ENCODE results near the gene DENND5B.
"Not testable (repeated sequence)": the region's sequence is repeated elsewhere in the genome, so short reads cannot be mapped to it uniquely, and the experiment has no call there.

DENND5B gene

GRCh38 chr12:31589904-31590641 lies 863 bp downstream of the DENND5B start:
- DNase-seq: no peak

DNA sequence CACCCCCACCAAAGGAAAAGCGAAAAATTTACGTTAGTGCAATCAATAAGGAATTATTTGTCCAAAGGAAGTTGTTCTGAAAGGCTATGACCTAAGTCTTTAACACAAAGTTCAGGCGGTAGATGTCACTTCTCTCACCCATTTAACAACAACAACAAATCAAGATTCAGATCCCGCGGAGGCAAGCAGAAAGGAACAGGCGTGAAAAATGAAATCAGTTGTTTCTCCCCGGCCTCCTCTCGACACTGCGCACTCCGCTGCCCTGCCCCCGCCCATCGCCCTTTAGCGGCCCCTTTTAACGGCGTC lies 1.4 kb downstream of the DENND5B start:
- DNase-seq: no peak

GRCh38 chr12:31588976-31589375 lies 2.0 kb downstream of the DENND5B start:
- DNase-seq: no peak

- DNase-seq: no peak
Observed at GRCh38 chr12:31586728-31587127, 4.2 kb downstream of the DENND5B start.

DNA sequence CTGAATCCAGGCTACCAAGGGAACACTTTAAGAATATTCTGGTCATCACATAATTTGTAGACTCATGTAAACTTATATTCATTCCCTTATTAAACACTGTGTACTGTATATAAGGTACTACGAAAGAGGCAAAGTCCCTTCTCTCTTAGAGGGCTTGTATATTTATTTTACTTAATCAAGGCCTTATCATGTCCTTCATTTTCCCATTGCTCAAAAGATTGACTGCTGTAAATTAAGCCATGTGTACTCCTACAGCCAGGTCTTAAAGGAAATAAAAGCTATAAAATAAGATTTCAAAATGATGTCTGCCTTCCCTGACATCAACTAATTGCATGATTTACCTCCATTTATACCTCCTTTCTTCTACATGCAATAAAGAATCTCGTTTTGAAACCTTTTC lies 5.0 kb downstream of the DENND5B start:
- no peak for DNase-seq

GRCh38 chr12:31585271-31585670 lies 5.7 kb downstream of the DENND5B start:
- no peak for DNase-seq

DNA sequence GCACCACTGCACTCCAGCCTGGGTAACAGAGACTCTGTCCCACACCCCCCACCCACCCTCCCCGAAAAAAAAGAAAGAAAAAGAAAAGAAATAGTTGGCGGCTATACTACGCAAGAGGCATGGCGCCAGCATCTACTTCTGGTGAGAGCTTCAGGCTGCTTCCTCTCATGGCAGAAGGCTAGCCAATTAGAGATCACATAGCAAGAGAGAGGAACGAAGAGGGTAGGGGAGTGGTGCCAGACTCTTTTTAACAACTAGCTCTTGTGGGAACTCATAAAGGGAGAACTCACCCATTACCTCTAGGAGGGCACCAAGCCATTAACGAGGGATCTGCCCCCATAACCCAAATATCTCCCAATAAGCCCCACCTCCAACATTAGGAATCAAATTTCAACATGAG lies 6.2 kb downstream of the DENND5B start:
- DNase-seq: no peak

DNA sequence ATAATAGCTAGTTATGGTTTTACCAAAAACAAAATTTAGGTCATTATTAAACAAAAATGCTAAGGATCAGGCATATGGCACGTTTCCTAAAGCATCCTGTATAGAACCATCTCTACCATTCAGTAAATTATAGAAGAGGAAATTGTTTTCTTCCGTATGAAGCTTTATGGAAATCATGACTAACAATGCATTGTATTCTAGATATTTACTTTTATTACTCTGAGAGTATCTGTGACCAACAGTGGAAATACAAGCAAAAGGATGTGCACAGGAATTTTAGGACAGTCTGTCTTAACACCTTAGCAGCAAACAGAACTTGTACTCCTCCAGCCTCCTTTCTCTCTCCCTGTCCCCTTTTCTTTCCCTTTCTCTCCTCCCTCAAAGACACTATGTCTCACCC lies 7.1 kb downstream of the DENND5B start:
- no peak for DNase-seq

DNA sequence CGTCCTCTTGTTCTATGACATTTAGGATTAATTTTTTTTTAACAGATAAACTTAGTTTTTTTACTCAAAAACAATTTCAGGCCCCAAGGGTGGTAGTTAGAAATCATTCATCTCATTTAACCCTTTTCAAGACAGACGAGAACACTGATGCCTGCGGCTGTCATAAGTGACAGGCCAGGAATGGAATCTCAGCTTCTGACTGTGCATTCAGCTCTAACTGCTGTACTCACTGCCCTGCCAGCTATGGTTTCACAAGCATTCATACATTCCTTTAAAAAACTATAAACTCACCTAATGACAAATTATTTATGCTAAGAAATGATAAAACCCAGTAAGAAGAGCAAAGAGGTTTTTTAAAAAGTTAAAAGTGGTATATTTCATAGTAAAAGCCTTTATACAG lies 8.8 kb downstream of the DENND5B start:
- DNase-seq: no peak

DNA sequence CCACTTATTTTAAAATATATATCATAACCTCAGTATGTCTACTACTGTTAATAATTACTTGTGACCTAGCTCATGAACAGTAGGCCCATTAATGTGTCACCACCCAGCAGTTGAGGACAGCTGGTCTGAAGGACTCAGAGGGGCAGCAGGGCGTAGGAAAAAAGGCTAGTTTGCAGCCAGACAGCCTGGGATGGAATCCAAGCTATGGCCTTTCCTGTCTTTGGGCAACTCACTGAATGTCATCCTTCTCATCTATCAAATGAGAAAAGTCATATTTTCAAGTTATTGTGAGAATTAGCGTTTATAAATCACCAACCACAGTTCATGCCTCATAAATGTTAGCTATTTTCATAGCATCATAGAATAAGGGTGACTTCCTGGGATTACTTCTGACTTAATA lies 12.3 kb downstream of the DENND5B start:
- DNase-seq: no peak

DNA sequence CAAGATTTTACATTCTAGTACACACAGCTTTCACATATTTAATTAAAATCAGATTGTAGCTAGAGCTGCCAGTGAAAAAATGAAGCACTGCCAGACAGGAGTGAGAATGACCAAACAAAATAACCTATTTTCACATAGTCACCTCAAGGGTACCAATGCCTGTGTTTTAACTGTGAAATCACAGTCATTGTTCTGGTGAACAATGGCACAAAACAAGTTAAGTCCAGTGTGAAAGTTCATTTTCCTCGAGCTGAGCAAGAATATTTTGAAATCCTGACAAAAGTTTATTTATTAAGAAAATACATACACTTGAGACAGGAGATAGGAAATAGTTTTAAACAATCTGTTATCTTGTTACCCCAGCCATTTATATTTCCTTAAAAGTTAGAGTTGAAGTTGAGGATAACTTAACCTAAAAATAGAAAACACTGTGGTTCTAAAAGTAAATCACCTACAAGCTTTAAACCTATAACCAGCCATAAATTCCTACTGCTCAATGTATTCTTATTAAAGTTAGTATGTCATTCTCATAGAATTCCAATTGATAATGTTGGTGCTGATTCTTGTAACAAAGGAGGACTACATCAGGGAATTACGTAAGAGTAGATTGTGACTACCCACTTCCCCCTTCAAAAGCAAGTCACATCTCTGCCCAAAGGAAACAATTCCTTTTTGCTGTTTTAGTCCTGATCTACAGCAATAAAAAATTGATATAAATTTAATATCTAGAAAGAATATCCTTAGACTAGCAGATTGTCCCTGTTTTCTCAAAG lies 15.9 kb downstream of the DENND5B start:
- no peak for DNase-seq

GRCh38 chr12:31574367-31574766 lies 16.6 kb downstream of the DENND5B start:
- not testable (repeated sequence) for DNase-seq

DNA sequence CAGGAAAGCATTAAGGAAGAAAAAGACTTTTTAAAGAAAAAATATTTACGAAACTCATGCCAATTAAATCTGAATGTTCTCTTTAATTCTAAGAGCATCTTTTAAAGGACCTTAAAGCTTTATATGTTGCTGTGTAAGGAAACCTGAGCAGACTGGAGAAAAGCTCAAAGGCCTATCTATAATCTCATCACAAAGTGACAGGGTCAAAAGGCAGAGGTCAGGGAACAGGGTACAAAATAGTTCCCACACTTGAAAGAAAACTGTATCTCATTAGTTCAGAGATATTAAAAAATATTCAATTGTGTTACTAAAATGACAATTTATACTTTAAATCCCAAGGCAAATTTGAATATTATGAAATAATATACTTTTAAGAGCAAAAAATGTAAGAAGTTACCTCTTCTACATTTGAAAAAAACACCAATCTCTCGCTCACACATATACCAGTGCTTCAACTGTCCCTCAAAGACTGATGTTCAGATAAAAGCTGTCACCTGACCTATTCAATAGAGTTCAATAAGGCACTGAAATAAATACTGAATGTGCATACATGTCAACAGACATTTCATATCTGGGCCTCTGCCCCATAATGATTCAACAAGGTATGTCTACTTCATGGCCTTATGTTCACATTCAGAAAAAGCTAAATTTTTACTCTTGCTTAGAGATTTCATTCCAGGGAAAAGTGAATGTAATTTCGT lies 17.9 kb downstream of the DENND5B start:
- no peak for DNase-seq

DNA sequence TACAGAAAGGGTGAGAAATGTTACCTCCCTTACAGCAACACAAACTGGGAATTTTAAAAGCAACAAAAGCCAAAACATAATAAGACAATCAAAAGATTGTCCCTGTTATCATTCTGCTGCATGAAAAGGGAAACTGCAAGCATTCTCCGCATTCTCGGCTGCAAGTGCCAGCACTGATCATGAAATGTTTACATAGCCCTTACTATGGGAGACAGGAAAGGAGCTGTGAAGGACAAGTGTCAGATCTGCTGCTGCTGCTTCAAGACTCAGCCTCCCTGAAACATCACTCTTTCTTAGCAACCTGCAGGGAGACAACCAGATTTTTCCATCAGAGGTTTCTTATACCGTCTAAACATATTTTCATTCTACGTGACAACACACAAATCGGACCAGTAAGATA lies 20.1 kb downstream of the DENND5B start:
- no peak for DNase-seq

GRCh38 chr12:31569517-31569916 lies 21.4 kb downstream of the DENND5B start:
- DNase-seq: not testable (repeated sequence)

GRCh38 chr12:31568498-31568897 lies 22.4 kb downstream of the DENND5B start:
- DNase-seq: no peak

DNA sequence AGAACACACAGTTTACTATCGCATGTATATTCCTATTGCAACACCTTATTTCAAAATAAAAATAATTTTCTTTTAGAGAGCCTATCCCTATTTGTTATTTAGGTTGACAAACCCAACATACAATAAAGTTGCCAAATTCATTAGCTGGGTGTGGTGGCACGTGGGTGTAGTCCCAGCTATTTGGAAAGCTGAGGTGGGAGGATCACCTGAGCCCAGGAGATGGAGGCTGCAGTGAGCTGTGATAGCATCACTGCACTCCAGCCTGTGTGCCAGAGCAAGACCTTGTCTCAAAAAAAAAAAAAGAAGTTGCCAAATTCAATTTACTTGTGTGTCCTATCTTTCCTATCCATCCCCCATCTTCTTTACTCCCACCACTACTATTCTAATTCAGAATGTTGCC lies 23.9 kb downstream of the DENND5B start:
- DNase-seq: no peak

GRCh38 chr12:31566547-31566946 lies 24.4 kb downstream of the DENND5B start:
- DNase-seq: no peak

- DNase-seq: no peak
Observed at GRCh38 chr12:31562594-31563328, 28.2 kb downstream of the DENND5B start.

- DNase-seq: no peak
Observed at GRCh38 chr12:31560516-31560915, 30.4 kb downstream of the DENND5B start.

- DNase-seq: no peak
Observed at GRCh38 chr12:31558521-31558920, 32.4 kb downstream of the DENND5B start.

DNA sequence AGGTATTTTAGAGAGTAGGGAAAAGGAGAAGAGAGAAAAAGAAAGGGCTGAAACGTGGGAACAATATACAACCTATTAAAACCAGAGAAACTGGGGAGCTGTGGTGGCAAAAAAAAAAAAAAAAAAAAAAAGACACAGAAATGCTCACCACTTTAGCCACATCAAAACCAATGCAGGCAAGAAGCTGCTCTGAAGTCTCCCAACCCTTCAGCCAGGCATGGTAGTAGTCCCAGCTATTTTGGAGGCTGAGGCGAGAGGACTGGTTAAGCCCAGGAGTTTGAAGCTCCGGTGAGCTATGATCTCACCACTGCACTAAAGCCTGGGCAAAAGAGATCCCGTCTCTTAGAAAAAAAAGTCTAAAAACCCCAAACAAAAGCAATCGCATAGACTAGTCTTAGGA lies 33.2 kb downstream of the DENND5B start:
- no peak for DNase-seq

- DNase-seq: not testable (repeated sequence)
Observed at GRCh38 chr12:31555466-31555865, 35.5 kb downstream of the DENND5B start.
